H1 (cell line): ENCODE measurements around the gene TMBIM1. TPM values are rescaled to one million over a fixed set of nuclear protein-coding genes. Genes with fewer than 3 reads are reported as not detected.

Source experiments
- CTCF ChIA-PET: fragments of 300-600 bp; sonication (Branson Sonifier 250); formaldehyde crosslinking; loops from one replicate; lab custom pipeline; 2021; ENCODE audit not compliant: partially characterized antibody; lab: Charles Lee
- POLR2A ChIA-PET: fragments of 300-600 bp; sonication (Branson Sonifier 250); formaldehyde crosslinking; loops from one replicate; lab custom pipeline; 2021; ENCODE audit warnings: inconsistent platforms; ENCODE audit not compliant: partially characterized antibody; lab: Charles Lee
- DNase-seq, 2 experiments: peaks; one replicate each; pipeline versions ENCODE4 v3.0.0 to v3.0.0-alpha.2; 2010 to 2022; ENCODE audit warnings: low spot score in 2 of 2, low read depth in 1 of 2, mixed read lengths in 1 of 2
- FAIRE-seq: peaks from 2 replicates; lab custom pipeline; 2011; peaks lifted over from hg19 to GRCh38; lab: Jason Lieb, UNC
- H2AFZ ChIP-seq: 2 replicates; pipeline ENCODE4 v1.8.1; 2012; ENCODE audit warnings: low read length, inconsistent platforms
- H2AK5ac ChIP-seq: 2 replicates; pipeline ENCODE4 v1.6.1; 2013; ENCODE audit warnings: low read depth, low read length
- H2BK120ac ChIP-seq: replicated peaks from 2 replicates; pipeline ENCODE3; 2013; ENCODE audit warnings: low read depth, low read length, inconsistent platforms
- H2BK12ac ChIP-seq: 2 replicates; pipeline ENCODE4 v1.6.1; 2013; ENCODE audit warnings: low read depth, low read length
- H2BK15ac ChIP-seq: 2 replicates; pipeline ENCODE4 v1.6.1; 2013; ENCODE audit warnings: low read length
- H2BK20ac ChIP-seq: 2 replicates; pipeline ENCODE4 v1.6.1; 2013; ENCODE audit warnings: low read length
- H2BK5ac ChIP-seq: 2 replicates; pipeline ENCODE4 v1.6.1; 2013; ENCODE audit warnings: low read depth, low read length
- H3K14ac ChIP-seq: 2 replicates; pipeline ENCODE4 v1.6.1; 2013; ENCODE audit warnings: inconsistent platforms; ENCODE audit not compliant: insufficient read length
- H3K18ac ChIP-seq: 2 replicates; pipeline ENCODE4 v1.6.1; 2013; ENCODE audit warnings: low read length; ENCODE audit errors: extremely low read depth
- H3K23ac ChIP-seq: 2 replicates; pipeline ENCODE4 v1.6.1; 2013; ENCODE audit warnings: inconsistent platforms; ENCODE audit not compliant: insufficient read length
- H3K23me2 ChIP-seq: 2 replicates; pipeline ENCODE4 v1.6.1; 2013; ENCODE audit warnings: low read depth, low read length
- H3K27ac ChIP-seq: 2 replicates; pipeline ENCODE4 v1.6.1; 2011; ENCODE audit warnings: low read depth, low read length, inconsistent platforms
- H3K27me3 ChIP-seq, 4 experiments: replicated peaks in 1 of 4; 1 replicate in 1 of 4; 2 replicates in 3 of 4; pipeline versions ENCODE4 v1.6.1 to v1.8.1; 2011 to 2013; ENCODE audit warnings: low read length in 3 of 4, mild to moderate bottlenecking in 3 of 4, inconsistent platforms in 2 of 4, mixed read lengths in 2 of 4, moderate library complexity in 1 of 4; ENCODE audit not compliant: control insufficient read depth in 3 of 4, insufficient read depth in 3 of 4; ENCODE audit errors: extremely low read depth in 1 of 4
- H3K36me3 ChIP-seq, 4 experiments: 2 replicates each; pipeline versions ENCODE4 v1.6.1 to v1.8.1; 2011 to 2013; ENCODE audit warnings: mild to moderate bottlenecking in 4 of 4, low read length in 3 of 4, moderate library complexity in 2 of 4, control low read depth in 1 of 4, inconsistent platforms in 1 of 4; ENCODE audit not compliant: insufficient read depth in 4 of 4, control insufficient read depth in 2 of 4
- H3K4ac ChIP-seq: replicated peaks from 2 replicates; pipeline ENCODE3; 2013; ENCODE audit warnings: low read length, low read depth, mixed read lengths, inconsistent platforms; ENCODE audit not compliant: insufficient read length
- H3K4me1 ChIP-seq, 4 experiments: replicated peaks in 1 of 4; 1 replicate in 1 of 4; 2 replicates in 3 of 4; pipeline versions ENCODE4 v1.6.1 to v1.8.1; 2011 to 2013; ENCODE audit warnings: low read length in 3 of 4, inconsistent platforms in 2 of 4, mixed read lengths in 1 of 4; ENCODE audit not compliant: insufficient read depth in 4 of 4, control insufficient read depth in 3 of 4
- H3K4me2 ChIP-seq, 2 experiments: 2 replicates each; pipeline versions ENCODE4 v1.6.1 to v1.8.1; 2011 to 2013; ENCODE audit warnings: low read depth in 2 of 2, low read length in 2 of 2, control low read depth in 1 of 2, inconsistent platforms in 1 of 2, mild to moderate bottlenecking in 1 of 2; ENCODE audit not compliant: insufficient read depth in 1 of 2
- H3K4me3 ChIP-seq, 4 experiments: fragments of 200-600, 300-600 bp in 1 of 4; sonication (generic), shearing (Covaris generic), sonication (Bioruptor Twin) in 1 of 4; 2 replicates each; pipeline versions ENCODE4 v1.5.1 to v1.8.1; 2011 to 2016; ENCODE audit warnings: low read length in 4 of 4, low read depth in 3 of 4, control low read depth in 2 of 4, inconsistent platforms in 2 of 4, mild to moderate bottlenecking in 2 of 4, mixed read lengths in 1 of 4, moderate library complexity in 1 of 4; ENCODE audit not compliant: insufficient read depth in 2 of 4; ENCODE audit errors: extremely low read depth in 1 of 4
- H3K56ac ChIP-seq: replicated peaks from 2 replicates; pipeline ENCODE3; 2013; ENCODE audit warnings: low read depth, mild to moderate bottlenecking, mixed read lengths, low read length, inconsistent platforms; ENCODE audit not compliant: insufficient read length
- H3K79me1 ChIP-seq: 2 replicates; pipeline ENCODE4 v1.6.1; 2013; ENCODE audit warnings: low read depth, low read length, control low read depth
- H3K79me2 ChIP-seq, 2 experiments: 2 replicates each; pipeline versions ENCODE4 v1.6.1 to v1.8.1; 2012 to 2013; ENCODE audit warnings: low read length in 2 of 2, mild to moderate bottlenecking in 2 of 2, inconsistent platforms in 1 of 2; ENCODE audit not compliant: insufficient read depth in 2 of 2, control insufficient read depth in 1 of 2
- H3K9ac ChIP-seq, 4 experiments: replicated peaks in 1 of 4; 1 replicate in 1 of 4; 2 replicates in 3 of 4; pipeline versions ENCODE4 v1.6.1 to v1.8.1; 2011 to 2013; ENCODE audit warnings: low read depth in 3 of 4, low read length in 3 of 4, control low read depth in 2 of 4, mild to moderate bottlenecking in 2 of 4, moderate library complexity in 2 of 4, inconsistent platforms in 1 of 4; ENCODE audit errors: extremely low read depth in 1 of 4
- H3K9me3 ChIP-seq, 2 experiments: 2 replicates each; pipeline versions ENCODE4 v1.6.1 to v1.8.1; 2012 to 2013; ENCODE audit warnings: mild to moderate bottlenecking in 2 of 2, moderate library complexity in 2 of 2, control low read depth in 1 of 2, inconsistent platforms in 1 of 2, low read depth in 1 of 2, low read length in 1 of 2, mixed read lengths in 1 of 2; ENCODE audit not compliant: insufficient read depth in 2 of 2
- H4K20me1 ChIP-seq, 2 experiments: replicated peaks in 1 of 2; 2 replicates each; pipeline versions ENCODE3 to v1.8.1; 2011 to 2013; ENCODE audit warnings: inconsistent platforms in 2 of 2, low read length in 2 of 2, mild to moderate bottlenecking in 1 of 2; ENCODE audit not compliant: insufficient read depth in 2 of 2, control insufficient read depth in 1 of 2
- H4K5ac ChIP-seq: 2 replicates; pipeline ENCODE4 v1.6.1; 2013; ENCODE audit warnings: low read length, low read depth, mixed read lengths, inconsistent platforms; ENCODE audit not compliant: insufficient read length
- H4K8ac ChIP-seq: 2 replicates; pipeline ENCODE4 v1.8.0; 2013; ENCODE audit warnings: mild to moderate bottlenecking, moderate library complexity, low read length, inconsistent platforms; ENCODE audit not compliant: insufficient read depth; ENCODE audit errors: extremely low read depth
- H4K91ac ChIP-seq: replicated peaks from 2 replicates; pipeline ENCODE3; 2013; ENCODE audit warnings: low read length, mixed read lengths, inconsistent platforms; ENCODE audit not compliant: insufficient read length
- CTCF ChIP-seq, 3 experiments: IDR thresholded peaks; 1 replicate in 2 of 3; 2 replicates in 1 of 3; pipeline versions ENCODE4 v1.5.1 to v1.6.1; 2011; ENCODE audit warnings: low read length in 3 of 3, mild to moderate bottlenecking in 3 of 3, inconsistent platforms in 2 of 3, low read depth in 1 of 3, moderate library complexity in 1 of 3; ENCODE audit not compliant: insufficient read depth in 1 of 3; ENCODE audit errors: control extremely low read depth in 1 of 3
- EP300 ChIP-seq, 2 experiments: IDR thresholded peaks; 1 replicate in 1 of 2; 2 replicates in 1 of 2; pipeline ENCODE4 v1.6.1; 2011 to 2012; ENCODE audit warnings: low read depth in 2 of 2, low read length in 2 of 2, mild to moderate bottlenecking in 2 of 2, borderline replicate concordance in 1 of 2, inconsistent platforms in 1 of 2, moderate library complexity in 1 of 2
- JUND ChIP-seq: IDR thresholded peaks from 2 replicates; pipeline ENCODE4 v1.6.1; 2011; ENCODE audit warnings: mild to moderate bottlenecking, improper control_type of control experiment, low read length
- PHF8 ChIP-seq: fragments of 200-600 bp; sonication (generic); conservative IDR thresholded peaks from 2 replicates; pipeline ENCODE4 v1.7.1; 2012; ENCODE audit warnings: low read depth, mild to moderate bottlenecking, inconsistent platforms, low read length, moderate library complexity
- POLR2A ChIP-seq, 2 experiments: IDR thresholded peaks; 1 replicate in 1 of 2; 2 replicates in 1 of 2; pipeline ENCODE4 v1.6.1; 2011; ENCODE audit warnings: low read depth in 2 of 2, low read length in 2 of 2, mild to moderate bottlenecking in 2 of 2; ENCODE audit errors: control extremely low read depth in 1 of 2
- WGBS, 2 experiments: shearing (Covaris generic) in 1 of 2; methylation state at CpG; one replicate each; pipeline versions ENCODE4 v1.1.6 to v1.1.7; 2013 to 2015; ENCODE audit warnings: low lambda C conversion rate in 2 of 2, mixed read lengths in 2 of 2, inconsistent platforms in 1 of 2, low coverage in 1 of 2, missing lambda C conversion rate in 1 of 2; ENCODE audit not compliant: insufficient replicate concordance in 2 of 2, insufficient coverage in 1 of 2, insufficient read length in 1 of 2; ENCODE audit errors: extremely low coverage in 1 of 2, missing lambda C conversion rate in 1 of 2; 5-methylcytosine and 5-hydroxymethylcytosine counted together
- polyA plus RNA-seq, 7 experiments: library from polyadenylated mRNA; depleted of rRNA in 3 of 7; stranded (reverse) in 5 of 7; unstranded in 2 of 7; fragments of >200 nt in 5 of 7; fragments of 200-250 nt in 2 of 7; gene quantifications; 1 replicate in 5 of 7; 2 replicates in 1 of 7; 4 replicates in 1 of 7; pipeline versions ENCODE4 v1.2.1 to v1.2.3, GENCODE V29; 2011 to 2013; ENCODE audit warnings: missing spikeins in 2 of 7, mixed read lengths in 2 of 7
- total RNA-seq: library from RNA; stranded (reverse); fragmentation: NEBNext Ultra II Directional; extraction: Animal tissue kit (Norgen Biotek cat#: 25700); gene quantifications from 2 replicates; pipeline ENCODE4 v1.2.1, GENCODE V29; 2021

The TMBIM1 gene
- total and polyA plus RNA-seq, 2 of the 8 experiments (the other 6 are each of a cell fraction or from before 2014, with no cell fraction given) = 22.1 to 36.8 TPM

GRCh38 chr2:218233543-218233942 lies 58.8 kb downstream of the TMBIM1 start:
- Histone ChIP-seq H2BK120ac (no peak overlapping the region), H3K79me2 (no peaks in the 10 kb centered on the region), H3K4me2 (no peak overlapping the region), H3K4me3 (no peak overlapping the region), H4K91ac (no peak overlapping the region), H3K18ac (no peak overlapping the region), H2BK12ac (no peak overlapping the region), H3K23ac (no peak overlapping the region), H3K27ac (no peak overlapping the region), H3K79me1 (no peaks in the 10 kb centered on the region), H2BK20ac (no peak overlapping the region), H3K27me3 (no peaks in the 10 kb centered on the region), H2AFZ (no peak overlapping the region), H3K9ac (no peak overlapping the region), H2AK5ac (no peak overlapping the region), H3K36me3 (peaks cover 26 to 82% (median 59%) of the 10 kb centered on the region in 4 experiments), H3K23me2 (no peaks in the 10 kb centered on the region), H2BK15ac (no peak overlapping the region), H4K5ac (no peak overlapping the region), H4K20me1 (no peaks in the 10 kb centered on the region), H3K4me1 (no peaks in the 10 kb centered on the region), H3K9me3 (no peaks in the 10 kb centered on the region), H3K56ac (no peak overlapping the region), H4K8ac (no peak overlapping the region), H2BK5ac (no peak overlapping the region), H3K14ac (no peak overlapping the region), H3K4ac (no peak overlapping the region)
- no peak for DNase-seq
- WGBS, 2 experiments = 97% methylated on average over 4 of the region's 4 CpGs; no CpG with 5 or more reads in 1 of the 2 experiments
- TF ChIP-seq CTCF (IDR thresholded peaks at IDR 0.05; ENCODE audit: control extremely low read depth in 1 of 3, insufficient read depth in 1 of 3, low read depth in 1 of 3, low read length in 3 of 3) = no peak
- TF ChIP-seq JUND = no peak
- no peak for TF ChIP-seq EP300 (IDR thresholded peaks at IDR 0.05; ENCODE audit: borderline replicate concordance in 1 of 2, low read depth in 2 of 2, low read length in 2 of 2)
- TF ChIP-seq PHF8 = no peak
- no peak for TF ChIP-seq POLR2A (IDR thresholded peaks at IDR 0.05; ENCODE audit: control extremely low read depth in 1 of 2, low read depth in 2 of 2, low read length in 2 of 2)
- ChIA-PET CTCF (interaction anchor here (0.6 to 1.8 kb wide), 3 partner anchors 11 to 281 kb away, joined by 3 to 4 read pairs (median 3); no protein-coding TSS in a partner anchor), POLR2A (interaction anchor here (0.6 to 0.7 kb wide), 2 partner anchors 28 to 88 kb away, joined by 3 read pairs; no protein-coding TSS in a partner anchor)
- no peak for FAIRE-seq
